ENCODE results near the gene KIF20B. TPM values are rescaled to one million over a fixed set of nuclear protein-coding genes. Genes with fewer than 3 reads are reported as not detected.

The KIF20B gene
- total RNA-seq, 1 experiment from 2014 or later: 48.1 TPM

DNA sequence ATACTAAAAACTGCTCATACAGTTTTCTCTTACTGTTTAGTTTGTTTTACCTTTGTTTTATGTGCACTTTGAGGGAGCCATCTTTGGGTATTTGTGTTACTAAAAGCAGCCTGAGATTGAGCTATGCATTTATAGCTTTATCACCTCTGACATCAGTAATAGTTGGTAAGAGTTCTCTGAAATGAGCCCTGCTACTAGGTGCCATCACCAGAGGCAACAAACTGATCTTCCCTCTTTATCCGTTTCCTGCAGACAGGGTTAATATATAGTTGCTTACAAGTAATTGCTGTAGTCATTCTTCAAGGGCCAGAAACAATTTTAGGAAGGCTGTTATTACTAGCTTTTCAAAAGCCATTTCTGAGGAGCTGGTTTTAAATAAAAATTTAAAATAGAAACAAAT lies 49.1 kb downstream of the KIF20B start:
- H3K27ac ChIP-seq (ENCODE audit: low read length): no peak overlapping the region
- no TSS peak for BruUV-seq (replicated peaks)
- no peaks in the 10 kb centered on the region for H3K4me1 ChIP-seq (ENCODE audit: control insufficient read depth, insufficient read depth, low read length)
- no peaks in the 10 kb centered on the region for H3K9me3 ChIP-seq (ENCODE audit: control insufficient read depth, insufficient read depth, low read depth, low read length)
- H3K4me3 ChIP-seq (ENCODE audit: low read depth in 2 of 2, low read length in 2 of 2): no peak overlapping the region
- intact Hi-C loops (cut with micrococcal nuclease; ENCODE audit: unreplicated experiment) (no loop called here), in situ Hi-C loops (cut with HindIII; ENCODE audit: low pct_unique_long_range_greater_than_20kb, low sequenced_read_pairs) (no loop called here)
- TF ChIP-seq, protein P1, sequence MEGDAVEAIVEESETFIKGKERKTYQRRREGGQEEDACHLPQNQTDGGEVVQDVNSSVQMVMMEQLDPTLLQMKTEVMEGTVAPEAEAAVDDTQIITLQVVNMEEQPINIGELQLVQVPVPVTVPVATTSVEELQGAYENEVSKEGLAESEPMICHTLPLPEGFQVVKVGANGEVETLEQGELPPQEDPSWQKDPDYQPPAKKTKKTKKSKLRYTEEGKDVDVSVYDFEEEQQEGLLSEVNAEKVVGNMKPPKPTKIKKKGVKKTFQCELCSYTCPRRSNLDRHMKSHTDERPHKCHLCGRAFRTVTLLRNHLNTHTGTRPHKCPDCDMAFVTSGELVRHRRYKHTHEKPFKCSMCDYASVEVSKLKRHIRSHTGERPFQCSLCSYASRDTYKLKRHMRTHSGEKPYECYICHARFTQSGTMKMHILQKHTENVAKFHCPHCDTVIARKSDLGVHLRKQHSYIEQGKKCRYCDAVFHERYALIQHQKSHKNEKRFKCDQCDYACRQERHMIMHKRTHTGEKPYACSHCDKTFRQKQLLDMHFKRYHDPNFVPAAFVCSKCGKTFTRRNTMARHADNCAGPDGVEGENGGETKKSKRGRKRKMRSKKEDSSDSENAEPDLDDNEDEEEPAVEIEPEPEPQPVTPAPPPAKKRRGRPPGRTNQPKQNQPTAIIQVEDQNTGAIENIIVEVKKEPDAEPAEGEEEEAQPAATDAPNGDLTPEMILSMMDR (IDR thresholded peaks at IDR 0.05): no peak
- TF ChIP-seq, protein P2, sequence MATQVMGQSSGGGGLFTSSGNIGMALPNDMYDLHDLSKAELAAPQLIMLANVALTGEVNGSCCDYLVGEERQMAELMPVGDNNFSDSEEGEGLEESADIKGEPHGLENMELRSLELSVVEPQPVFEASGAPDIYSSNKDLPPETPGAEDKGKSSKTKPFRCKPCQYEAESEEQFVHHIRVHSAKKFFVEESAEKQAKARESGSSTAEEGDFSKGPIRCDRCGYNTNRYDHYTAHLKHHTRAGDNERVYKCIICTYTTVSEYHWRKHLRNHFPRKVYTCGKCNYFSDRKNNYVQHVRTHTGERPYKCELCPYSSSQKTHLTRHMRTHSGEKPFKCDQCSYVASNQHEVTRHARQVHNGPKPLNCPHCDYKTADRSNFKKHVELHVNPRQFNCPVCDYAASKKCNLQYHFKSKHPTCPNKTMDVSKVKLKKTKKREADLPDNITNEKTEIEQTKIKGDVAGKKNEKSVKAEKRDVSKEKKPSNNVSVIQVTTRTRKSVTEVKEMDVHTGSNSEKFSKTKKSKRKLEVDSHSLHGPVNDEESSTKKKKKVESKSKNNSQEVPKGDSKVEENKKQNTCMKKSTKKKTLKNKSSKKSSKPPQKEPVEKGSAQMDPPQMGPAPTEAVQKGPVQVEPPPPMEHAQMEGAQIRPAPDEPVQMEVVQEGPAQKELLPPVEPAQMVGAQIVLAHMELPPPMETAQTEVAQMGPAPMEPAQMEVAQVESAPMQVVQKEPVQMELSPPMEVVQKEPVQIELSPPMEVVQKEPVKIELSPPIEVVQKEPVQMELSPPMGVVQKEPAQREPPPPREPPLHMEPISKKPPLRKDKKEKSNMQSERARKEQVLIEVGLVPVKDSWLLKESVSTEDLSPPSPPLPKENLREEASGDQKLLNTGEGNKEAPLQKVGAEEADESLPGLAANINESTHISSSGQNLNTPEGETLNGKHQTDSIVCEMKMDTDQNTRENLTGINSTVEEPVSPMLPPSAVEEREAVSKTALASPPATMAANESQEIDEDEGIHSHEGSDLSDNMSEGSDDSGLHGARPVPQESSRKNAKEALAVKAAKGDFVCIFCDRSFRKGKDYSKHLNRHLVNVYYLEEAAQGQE (IDR thresholded peaks at IDR 0.05; ENCODE audit: insufficient read depth in 1 of 2, low read depth in 2 of 2, low read length in 1 of 2): no peak
- TF ChIP-seq TCF7L2 (IDR thresholded peaks at IDR 0.05; ENCODE audit: low read depth, low read length): no peak
- no peak for TF ChIP-seq POLR2AphosphoS5 (IDR thresholded peaks at IDR 0.05; ENCODE audit: low read depth, low read length)
- no peak for TF ChIP-seq SIN3A (IDR thresholded peaks at IDR 0.05; ENCODE audit: borderline replicate concordance, insufficient read depth, low read depth, low read length)
- peaks cover 31% of the 10 kb centered on the region for H3K36me3 ChIP-seq (ENCODE audit: control insufficient read depth, insufficient read depth, low read length)
- no peak for ATAC-seq
- ChIA-PET POLR2A (no interaction called here), CTCF (no interaction called here)
- H3K27me3 ChIP-seq (ENCODE audit: control insufficient read depth, insufficient read depth, low read length): no peaks in the 10 kb centered on the region
- DNase-seq (ENCODE audit: low read depth, low spot score): no peak

- no peak for TF ChIP-seq POLR2AphosphoS5 (IDR thresholded peaks at IDR 0.05; ENCODE audit: low read depth, low read length)
- TF ChIP-seq, protein P2 (IDR thresholded peaks at IDR 0.05; ENCODE audit: insufficient read depth in 1 of 2, low read depth in 2 of 2, low read length in 1 of 2): no peak
- TF ChIP-seq TCF7L2 (IDR thresholded peaks at IDR 0.05; ENCODE audit: low read depth, low read length): no peak
- no peak for TF ChIP-seq SIN3A (IDR thresholded peaks at IDR 0.05; ENCODE audit: borderline replicate concordance, insufficient read depth, low read depth, low read length)
- TF ChIP-seq, protein P1 (IDR thresholded peaks at IDR 0.05): no peak
- no peaks in the 10 kb centered on the region for H3K9me3 ChIP-seq (ENCODE audit: control insufficient read depth, insufficient read depth, low read depth, low read length)
- ATAC-seq: no peak
- intact Hi-C loops (cut with micrococcal nuclease; ENCODE audit: unreplicated experiment) (no loop called here), in situ Hi-C loops (cut with HindIII; ENCODE audit: low pct_unique_long_range_greater_than_20kb, low sequenced_read_pairs) (no loop called here)
- H3K27me3 ChIP-seq (ENCODE audit: control insufficient read depth, insufficient read depth, low read length): no peaks in the 10 kb centered on the region
- peaks cover 55% of the 10 kb centered on the region for H3K36me3 ChIP-seq (ENCODE audit: control insufficient read depth, insufficient read depth, low read length)
- CTCF ChIA-PET: no interaction called here
- no peaks in the 10 kb centered on the region for H3K4me1 ChIP-seq (ENCODE audit: control insufficient read depth, insufficient read depth, low read length)
- no TSS peak for BruUV-seq (replicated peaks)
- POLR2A ChIA-PET: no interaction called here
- DNase-seq (ENCODE audit: low read depth, low spot score): no peak
- H3K27ac ChIP-seq (ENCODE audit: low read length): no peak overlapping the region
- no peak overlapping the region for H3K4me3 ChIP-seq (ENCODE audit: low read depth in 2 of 2, low read length in 2 of 2)
Measured at GRCh38 chr10:89755374-89755773, 54.0 kb downstream of the KIF20B start.
